Keratinocyte (primary cell): ENCODE measurements around the gene HCAR2. TPM values are rescaled to one million over a fixed set of nuclear protein-coding genes. Genes with fewer than 3 reads are reported as not detected.

Experiments
- DNase-seq: peaks from one replicate; pipeline ENCODE4 v3.0.0-alpha.2; 2011; ENCODE audit warnings: low read depth, missing footprints, low spot score
- FAIRE-seq: peaks from 2 replicates; lab custom pipeline; 2011; peaks lifted over from hg19 to GRCh38; lab: Jason Lieb, UNC
- H2AFZ ChIP-seq: 2 replicates; pipeline ENCODE4 v1.6.0; 2012; ENCODE audit warnings: low read length, control low read depth, inconsistent platforms; ENCODE audit not compliant: control insufficient read depth
- H3K27ac ChIP-seq: 2 replicates; pipeline ENCODE4 v1.5.1; 2011; ENCODE audit warnings: low read length; ENCODE audit not compliant: control insufficient read depth, insufficient read depth
- H3K27me3 ChIP-seq: 3 replicates; pipeline ENCODE4 v1.6.0; 2011; ENCODE audit warnings: low read length; ENCODE audit not compliant: control insufficient read depth, insufficient read depth; ENCODE audit errors: extremely low read depth
- H3K36me3 ChIP-seq, 2 experiments: 2 replicates in 1 of 2; 3 replicates in 1 of 2; pipeline ENCODE4 v1.5.1; 2011; ENCODE audit warnings: low read length in 2 of 2, mild to moderate bottlenecking in 1 of 2; ENCODE audit not compliant: control insufficient read depth in 2 of 2, insufficient read depth in 2 of 2; ENCODE audit errors: extremely low read depth in 1 of 2
- H3K4me1 ChIP-seq: 3 replicates; pipeline ENCODE4 v1.5.1; 2011; ENCODE audit warnings: low read length; ENCODE audit not compliant: control insufficient read depth, insufficient read depth; ENCODE audit errors: extremely low read depth
- H3K4me2 ChIP-seq: 3 replicates; pipeline ENCODE4 v1.6.0; 2011; ENCODE audit warnings: low read depth, low read length; ENCODE audit not compliant: control insufficient read depth, insufficient read depth; ENCODE audit errors: extremely low read depth
- H3K4me3 ChIP-seq, 3 experiments: fragments of 200-600 bp in 1 of 3; sonication (generic) in 1 of 3; 2 replicates in 2 of 3; 3 replicates in 1 of 3; pipeline ENCODE4 v1.5.1; 2011 to 2016; ENCODE audit warnings: low read length in 3 of 3, mild to moderate bottlenecking in 3 of 3, control low read depth in 2 of 3, inconsistent platforms in 1 of 3, low read depth in 1 of 3, mixed read lengths in 1 of 3, mixed run types in 1 of 3, moderate library complexity in 1 of 3; ENCODE audit not compliant: control insufficient read depth in 2 of 3, insufficient read depth in 2 of 3; ENCODE audit errors: extremely low read depth in 1 of 3
- H3K79me2 ChIP-seq: 2 replicates; pipeline ENCODE4 v1.6.0; 2012; ENCODE audit warnings: low read length; ENCODE audit not compliant: control insufficient read depth, insufficient read depth
- H3K9ac ChIP-seq: 3 replicates; pipeline ENCODE4 v1.6.0; 2011; ENCODE audit warnings: low read length; ENCODE audit not compliant: control insufficient read depth, insufficient read depth; ENCODE audit errors: extremely low read depth
- H3K9me1 ChIP-seq: 3 replicates; pipeline ENCODE4 v1.6.0; 2011; ENCODE audit warnings: low read length; ENCODE audit not compliant: control insufficient read depth, insufficient read depth; ENCODE audit errors: extremely low read depth
- H3K9me3 ChIP-seq: 2 replicates; pipeline ENCODE4 v1.5.1; 2012; ENCODE audit warnings: low read depth, low read length; ENCODE audit not compliant: control insufficient read depth
- H4K20me1 ChIP-seq: 3 replicates; pipeline ENCODE4 v1.6.0; 2011; ENCODE audit warnings: low read length; ENCODE audit not compliant: control insufficient read depth, insufficient read depth; ENCODE audit errors: extremely low read depth
- CTCF ChIP-seq, 3 experiments: IDR thresholded peaks in 1 of 3; conservative IDR thresholded peaks in 1 of 3; optimal IDR thresholded peaks in 1 of 3; 2 replicates in 2 of 3; 3 replicates in 1 of 3; pipeline versions ENCODE3 to v1.5.1; 2011; ENCODE audit warnings: low read length in 3 of 3, mild to moderate bottlenecking in 3 of 3, moderate library complexity in 2 of 3, control low read depth in 1 of 3, inconsistent platforms in 1 of 3; ENCODE audit not compliant: insufficient read depth in 2 of 3; ENCODE audit errors: extremely low read depth in 1 of 3
- EZH2 ChIP-seq: IDR thresholded peaks from one replicate; pipeline ENCODE4 v1.6.1; 2012; ENCODE audit warnings: inconsistent platforms, mild to moderate bottlenecking, low read length, moderate library complexity
- dilution Hi-C: fragments of 300-500 bp; cut with MboI; formaldehyde crosslinking; loops from one replicate; pipeline ENCODE4 v1.7.0; 2020; ENCODE audit warnings: low sequenced_read_pairs; ENCODE audit not compliant: extremely low pct_ligation_motif_present
- polyA plus RNA-seq, 5 experiments: library from polyadenylated mRNA; depleted of rRNA in 3 of 5; stranded (reverse) in 3 of 5; stranded (forward) in 1 of 5; unstranded in 1 of 5; fragments of >200 nt; gene quantifications; 1 replicate in 1 of 5; 2 replicates in 3 of 5; 3 replicates in 1 of 5; pipeline versions ENCODE4 v1.2.1 to v1.2.3, GENCODE V29; 2011 to 2012; ENCODE audit warnings: missing spikeins in 2 of 5, low read depth in 1 of 5, low replicate concordance in 1 of 5

HCAR2 gene
- polyA plus RNA-seq, 1 donor (not counting 4 experiments of a cell fraction or from before 2014, with no cell fraction given): 18.3 TPM

- peaks cover 13% of the 10 kb centered on the region for H3K4me1 ChIP-seq
- H3K4me2 ChIP-seq: no peak overlapping the region
- H2AFZ ChIP-seq: no peak overlapping the region
- FAIRE-seq: no peak
- peaks cover 2 to 11% of the 10 kb centered on the region in 2 experiments for H3K36me3 ChIP-seq
- no peaks in the 10 kb centered on the region for H3K9me3 ChIP-seq
- peaks cover 21% of the 10 kb centered on the region for H3K79me2 ChIP-seq
- TF ChIP-seq EZH2 (no peak), CTCF (optimal IDR thresholded peaks at IDR 0.05 in 1 of 3, IDR thresholded peaks at IDR 0.05 in 1 of 3, conservative IDR thresholded peaks at IDR 0.05 in 1 of 3; ENCODE audit: extremely low read depth in 1 of 3, insufficient read depth in 2 of 3, low read length in 3 of 3) (no peak)
- H3K9me1 ChIP-seq: peaks cover 2% of the 10 kb centered on the region
- no peaks in the 10 kb centered on the region for H3K27me3 ChIP-seq
- H3K27ac ChIP-seq: no peak overlapping the region
- dilution Hi-C loops: loop anchor here (10.0 kb wide), 1 partner anchor 115 kb away; no protein-coding TSS in a partner anchor
- H4K20me1 ChIP-seq: no peaks in the 10 kb centered on the region
- H3K9ac ChIP-seq: no peak overlapping the region
- DNase-seq: no peak
- H3K4me3 ChIP-seq: no peak overlapping the region
Measured at GRCh38 chr12:122749569-122750332, 46.6 kb upstream of the HCAR2 start.

DNA sequence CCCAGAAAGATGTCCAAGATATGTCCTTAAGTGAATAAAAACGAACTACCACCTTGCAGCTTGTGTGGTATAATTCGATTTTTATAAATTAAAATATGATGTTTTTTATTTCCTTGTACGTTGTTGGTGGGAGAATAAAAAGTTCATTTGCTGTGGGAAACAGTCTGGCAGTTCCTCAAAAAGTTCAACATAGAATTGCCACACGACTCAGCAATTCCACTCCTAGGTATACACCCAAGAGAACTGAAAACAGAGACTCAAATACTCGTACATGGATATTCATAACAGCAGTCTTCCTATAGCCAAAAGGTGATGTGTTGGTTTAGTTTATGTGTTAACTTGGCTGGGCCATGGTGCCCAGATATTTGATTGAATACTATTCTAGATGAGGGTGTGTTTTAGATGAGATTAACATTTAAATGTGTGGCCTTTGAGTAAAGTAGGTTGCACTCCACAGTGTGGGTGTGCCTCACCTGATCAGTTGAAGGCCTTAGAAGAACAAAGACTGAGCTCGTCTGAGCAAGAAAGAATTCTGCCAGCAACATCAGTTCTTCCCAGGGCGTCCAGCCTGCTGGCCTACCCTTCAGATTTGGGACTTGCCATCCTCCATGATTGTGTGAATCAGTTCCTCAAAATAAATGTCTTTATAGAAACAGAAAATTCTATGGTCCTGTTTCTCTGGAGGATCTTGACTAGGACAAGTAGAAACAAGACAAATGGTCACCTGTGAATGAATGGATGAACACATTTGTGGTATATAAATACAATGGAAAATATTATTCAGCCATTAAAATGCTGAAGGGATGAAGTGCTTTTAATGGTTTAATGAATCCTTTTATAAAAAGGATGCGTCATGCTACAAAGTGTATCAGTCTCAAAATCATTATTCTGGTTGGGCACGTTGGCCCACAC, 44.3 kb upstream of the HCAR2 start:
- no peaks in the 10 kb centered on the region for H3K9me3 ChIP-seq
- no peak overlapping the region for H3K4me2 ChIP-seq
- no peak overlapping the region for H3K27ac ChIP-seq
- no peaks in the 10 kb centered on the region for H4K20me1 ChIP-seq
- H3K9ac ChIP-seq: no peak overlapping the region
- H2AFZ ChIP-seq: peak overlapping the region; percentile 45
- DNase-seq (no peak), FAIRE-seq (no peak)
- no peaks in the 10 kb centered on the region for H3K36me3 ChIP-seq
- no peaks in the 10 kb centered on the region for H3K9me1 ChIP-seq
- peaks cover 7% of the 10 kb centered on the region for H3K4me1 ChIP-seq
- no peak overlapping the region for H3K4me3 ChIP-seq
- TF ChIP-seq CTCF (optimal IDR thresholded peaks at IDR 0.05 in 1 of 3, IDR thresholded peaks at IDR 0.05 in 1 of 3, conservative IDR thresholded peaks at IDR 0.05 in 1 of 3; ENCODE audit: extremely low read depth in 1 of 3, insufficient read depth in 2 of 3, low read length in 3 of 3): no peak
- no peak for TF ChIP-seq EZH2
- no peaks in the 10 kb centered on the region for H3K27me3 ChIP-seq
- dilution Hi-C loops: no loop called here
- H3K79me2 ChIP-seq: no peaks in the 10 kb centered on the region
